Activated CD8-positive, alpha-beta memory T cell treated with anti-CD3 and anti-CD28 coated beads for 48 hours (primary cell): Measurements from ENCODE around the gene ELF5.

ENCODE experiments used
- DNase-seq, 3 experiments: peaks; one replicate each; pipeline ENCODE4 v3.0.0-alpha.2; 2020; ENCODE audit warnings: low read depth in 2 of 3, low spot score in 2 of 3

Gene ELF5

GRCh38 chr11:34513682-34514449 lies at the start of gene ELF5:
Gene ELF5 (minus strand): TSS chr11:34513794. CDS start chr11:34505749, 8,045 bp downstream.
- DNase-seq, result no peak

GRCh38 chr11:34562976-34563375 lies 49.4 kb upstream of the ELF5 start:
- DNase-seq, result no peak

- no peak for DNase-seq
Observed at GRCh38 chr11:34560511-34560910, 46.9 kb upstream of the ELF5 start.

GRCh38 chr11:34558673-34559072 lies 45.1 kb upstream of the ELF5 start:
- DNase-seq, result no peak

GRCh38 chr11:34558211-34558610 lies 44.6 kb upstream of the ELF5 start:
- DNase-seq, result no peak

GRCh38 chr11:34552270-34552669 lies 38.7 kb upstream of the ELF5 start:
- DNase-seq, result no peak

- no peak for DNase-seq
Observed at GRCh38 chr11:34549271-34549670, 35.7 kb upstream of the ELF5 start.

- no peak for DNase-seq
Observed at GRCh38 chr11:34548278-34548677, 34.7 kb upstream of the ELF5 start.

- no peak for DNase-seq
Observed at GRCh38 chr11:34546511-34547209, 33.1 kb upstream of the ELF5 start.

GRCh38 chr11:34542089-34542488 lies 28.5 kb upstream of the ELF5 start:
- DNase-seq, result no peak

- no peak for DNase-seq
Observed at GRCh38 chr11:34540870-34541269, 27.3 kb upstream of the ELF5 start.

- no peak for DNase-seq
Observed at GRCh38 chr11:34537636-34538035, 24.0 kb upstream of the ELF5 start.

- no peak for DNase-seq
Observed at GRCh38 chr11:34536056-34536455, 22.5 kb upstream of the ELF5 start.

- no peak for DNase-seq
Observed at GRCh38 chr11:34534826-34535225, 21.2 kb upstream of the ELF5 start.

GRCh38 chr11:34531663-34532062 lies 18.1 kb upstream of the ELF5 start:
- DNase-seq, result no peak

- DNase-seq, result no peak
Observed at GRCh38 chr11:34530545-34531234, 17.1 kb upstream of the ELF5 start.

GRCh38 chr11:34529643-34530042 lies 16.0 kb upstream of the ELF5 start:
- no peak for DNase-seq

- no peak for DNase-seq
Observed at GRCh38 chr11:34528072-34528471, 14.5 kb upstream of the ELF5 start.

GRCh38 chr11:34525888-34526657 lies 12.5 kb upstream of the ELF5 start:
- DNase-seq, result no peak

GRCh38 chr11:34525098-34525497 lies 11.5 kb upstream of the ELF5 start:
- no peak for DNase-seq

- no peak for DNase-seq
Observed at GRCh38 chr11:34524696-34525095, 11.1 kb upstream of the ELF5 start.
